ENCODE measurements around the gene KLF13. TPM values are rescaled to one million over a fixed set of nuclear protein-coding genes. Genes with fewer than 3 reads are reported as not detected.

The KLF13 gene
- total RNA-seq, 1 experiment from 2014 or later: 60.1 TPM

GRCh38 chr15:31305796-31306425 is 20.7 kb upstream of the KLF13 start (continued):
- TF ChIP-seq EGR1 (IDR thresholded peaks at IDR 0.05; ENCODE audit: low read depth): no peak
- TF ChIP-seq, protein P1, sequence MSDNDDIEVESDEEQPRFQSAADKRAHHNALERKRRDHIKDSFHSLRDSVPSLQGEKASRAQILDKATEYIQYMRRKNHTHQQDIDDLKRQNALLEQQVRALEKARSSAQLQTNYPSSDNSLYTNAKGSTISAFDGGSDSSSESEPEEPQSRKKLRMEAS (IDR thresholded peaks at IDR 0.05): no peak
- TF ChIP-seq, protein P2, sequence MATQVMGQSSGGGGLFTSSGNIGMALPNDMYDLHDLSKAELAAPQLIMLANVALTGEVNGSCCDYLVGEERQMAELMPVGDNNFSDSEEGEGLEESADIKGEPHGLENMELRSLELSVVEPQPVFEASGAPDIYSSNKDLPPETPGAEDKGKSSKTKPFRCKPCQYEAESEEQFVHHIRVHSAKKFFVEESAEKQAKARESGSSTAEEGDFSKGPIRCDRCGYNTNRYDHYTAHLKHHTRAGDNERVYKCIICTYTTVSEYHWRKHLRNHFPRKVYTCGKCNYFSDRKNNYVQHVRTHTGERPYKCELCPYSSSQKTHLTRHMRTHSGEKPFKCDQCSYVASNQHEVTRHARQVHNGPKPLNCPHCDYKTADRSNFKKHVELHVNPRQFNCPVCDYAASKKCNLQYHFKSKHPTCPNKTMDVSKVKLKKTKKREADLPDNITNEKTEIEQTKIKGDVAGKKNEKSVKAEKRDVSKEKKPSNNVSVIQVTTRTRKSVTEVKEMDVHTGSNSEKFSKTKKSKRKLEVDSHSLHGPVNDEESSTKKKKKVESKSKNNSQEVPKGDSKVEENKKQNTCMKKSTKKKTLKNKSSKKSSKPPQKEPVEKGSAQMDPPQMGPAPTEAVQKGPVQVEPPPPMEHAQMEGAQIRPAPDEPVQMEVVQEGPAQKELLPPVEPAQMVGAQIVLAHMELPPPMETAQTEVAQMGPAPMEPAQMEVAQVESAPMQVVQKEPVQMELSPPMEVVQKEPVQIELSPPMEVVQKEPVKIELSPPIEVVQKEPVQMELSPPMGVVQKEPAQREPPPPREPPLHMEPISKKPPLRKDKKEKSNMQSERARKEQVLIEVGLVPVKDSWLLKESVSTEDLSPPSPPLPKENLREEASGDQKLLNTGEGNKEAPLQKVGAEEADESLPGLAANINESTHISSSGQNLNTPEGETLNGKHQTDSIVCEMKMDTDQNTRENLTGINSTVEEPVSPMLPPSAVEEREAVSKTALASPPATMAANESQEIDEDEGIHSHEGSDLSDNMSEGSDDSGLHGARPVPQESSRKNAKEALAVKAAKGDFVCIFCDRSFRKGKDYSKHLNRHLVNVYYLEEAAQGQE (IDR thresholded peaks at IDR 0.05; ENCODE audit: low read depth): no peak
- TF ChIP-seq, protein P3, sequence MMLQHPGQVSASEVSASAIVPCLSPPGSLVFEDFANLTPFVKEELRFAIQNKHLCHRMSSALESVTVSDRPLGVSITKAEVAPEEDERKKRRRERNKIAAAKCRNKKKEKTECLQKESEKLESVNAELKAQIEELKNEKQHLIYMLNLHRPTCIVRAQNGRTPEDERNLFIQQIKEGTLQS (IDR thresholded peaks at IDR 0.05): no peak

DNA sequence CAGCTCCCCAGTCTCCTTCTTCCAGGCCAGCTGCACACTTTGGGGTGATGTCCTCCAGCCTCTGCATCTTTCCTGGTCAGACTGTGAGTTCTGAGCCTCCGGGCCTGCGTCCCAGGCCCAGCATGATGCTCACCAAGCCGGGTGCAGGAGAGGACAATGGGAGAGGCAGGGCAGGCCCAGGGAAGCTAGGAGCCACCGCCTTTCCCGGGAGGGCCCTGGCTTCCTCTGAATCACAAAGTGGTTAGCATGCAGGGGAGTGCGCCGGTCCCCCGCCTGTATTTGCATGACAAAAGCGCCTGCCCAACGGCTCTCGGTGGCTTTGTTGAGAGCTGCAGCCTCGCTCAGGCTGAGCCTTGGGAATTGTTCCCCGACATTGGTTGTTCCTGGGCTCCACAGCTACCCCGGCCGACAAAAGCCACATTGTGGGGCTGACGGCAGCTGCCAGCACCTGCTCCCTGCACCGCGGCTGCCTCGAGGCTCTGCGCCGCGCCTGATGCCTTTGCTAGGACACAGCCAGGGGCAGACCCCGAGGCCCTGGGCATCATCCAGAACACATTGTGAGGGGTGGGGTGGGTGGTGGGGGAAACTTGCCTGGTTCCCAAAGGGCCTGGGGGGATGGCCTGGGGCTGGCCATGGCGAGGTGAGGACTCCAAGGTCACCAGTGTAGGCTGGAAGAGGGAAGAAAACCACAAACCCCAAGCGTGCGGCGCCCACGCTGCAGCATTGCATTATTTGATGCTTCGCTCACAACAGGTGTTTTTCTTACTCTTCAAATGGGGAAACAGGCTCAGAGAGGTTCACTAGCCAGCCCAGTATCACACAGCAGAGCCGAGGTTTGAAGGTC is 20.0 kb upstream of the KLF13 start:
- Histone ChIP-seq H3K4me3 (replicated peaks in 1 of 2; ENCODE audit: low read depth in 1 of 2, low read length in 2 of 2) (no peak overlapping the region), H3K4me2 (ENCODE audit: low read length) (no peak overlapping the region), H4K20me1 (ENCODE audit: insufficient read depth) (no peaks in the 10 kb centered on the region), H3K36me3 (ENCODE audit: control insufficient read depth in 1 of 2, insufficient read depth in 2 of 2, low read length in 2 of 2) (no peaks in the 10 kb centered on the region), H3K27me3 (ENCODE audit: insufficient read depth, low read length) (no peaks in the 10 kb centered on the region), H3K4me1 (ENCODE audit: control insufficient read depth in 1 of 2, insufficient read depth in 2 of 2, low read length in 2 of 2) (peaks cover 5 to 10% of the 10 kb centered on the region in 2 experiments; a peak in 3 of 4 replicates), H3K9me2 (ENCODE audit: insufficient read depth) (no peaks in the 10 kb centered on the region), H3K9me3 (ENCODE audit: control insufficient read depth in 1 of 2, insufficient read depth in 1 of 2, low read depth in 1 of 2, low read length in 2 of 2) (no peaks in the 10 kb centered on the region), H3K9ac (ENCODE audit: low read length) (no peak overlapping the region), H2AFZ (ENCODE audit: low read depth, low read length, poor library complexity, severe bottlenecking) (no peak overlapping the region), H3K27ac (ENCODE audit: low read depth, low read length) (no peak overlapping the region), H3K79me2 (ENCODE audit: insufficient read depth, low read length) (no peaks in the 10 kb centered on the region)
- BruUV-seq (replicated peaks): no TSS peak
- POLR2A ChIA-PET: no interaction called here
- DNase-seq (ENCODE audit: low read depth, low spot score) (no peak), ATAC-seq (no peak)
- RAD21 ChIA-PET (ENCODE audit: low non-redundant PET in 1 of 2, low total read pairs in 2 of 2, uncharacterized antibody in 2 of 2, unreplicated experiment in 2 of 2): no interaction called here
- intact Hi-C loops (cut with micrococcal nuclease): no loop called here
- CTCF ChIA-PET: interaction anchor here (0.6 kb wide), 1 partner anchor 274 kb away, joined by 3 read pairs; no protein-coding TSS in a partner anchor
- no peak for TF ChIP-seq EGR1 (IDR thresholded peaks at IDR 0.05; ENCODE audit: low read depth)

Measured in HCT116 (cell line).